ENCODE results near the gene ARHGEF11.
"Not testable (repeated sequence)": the region's sequence is repeated elsewhere in the genome, so short reads cannot be mapped to it uniquely, and the experiment has no call there.

Gene ARHGEF11

DNA sequence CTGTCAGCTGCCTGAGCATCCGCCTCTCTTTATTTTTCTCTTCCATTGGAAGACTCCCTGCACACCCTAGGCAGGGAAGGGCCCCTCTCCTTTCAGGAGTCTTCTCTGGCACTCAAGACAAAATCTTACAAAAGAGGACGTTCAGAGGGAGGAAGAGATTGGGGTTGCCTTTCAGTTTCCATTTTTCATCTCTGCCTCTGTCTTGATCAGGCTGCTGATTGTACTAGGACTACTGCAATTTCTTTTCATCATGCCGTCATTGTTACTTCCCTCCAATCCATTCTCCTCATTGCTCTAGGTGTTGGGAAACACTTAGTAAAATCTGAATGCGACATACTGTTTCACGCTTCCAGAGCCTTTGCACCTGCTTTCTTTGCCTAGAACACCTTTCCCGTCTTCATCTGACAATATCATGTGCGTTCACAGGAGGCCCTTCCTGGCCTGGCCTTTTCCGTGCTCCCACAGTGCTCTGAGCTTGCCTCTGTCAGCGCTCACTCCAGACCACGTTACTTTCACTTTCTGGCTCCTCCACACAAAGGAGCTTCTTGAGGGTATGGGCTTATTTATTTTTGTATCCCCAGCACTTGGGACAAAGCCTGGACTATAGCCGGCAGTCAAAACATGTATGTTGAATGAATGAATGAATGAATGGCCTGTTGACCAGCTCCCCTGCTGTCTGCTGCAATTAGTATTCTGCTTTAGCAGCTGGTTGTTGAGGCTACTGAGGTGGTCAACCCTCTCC lies 114.2 kb downstream of the ARHGEF11 start:
- no peak for DNase-seq (ENCODE audit: low read depth in 1 of 2, low spot score in 1 of 2)

DNA sequence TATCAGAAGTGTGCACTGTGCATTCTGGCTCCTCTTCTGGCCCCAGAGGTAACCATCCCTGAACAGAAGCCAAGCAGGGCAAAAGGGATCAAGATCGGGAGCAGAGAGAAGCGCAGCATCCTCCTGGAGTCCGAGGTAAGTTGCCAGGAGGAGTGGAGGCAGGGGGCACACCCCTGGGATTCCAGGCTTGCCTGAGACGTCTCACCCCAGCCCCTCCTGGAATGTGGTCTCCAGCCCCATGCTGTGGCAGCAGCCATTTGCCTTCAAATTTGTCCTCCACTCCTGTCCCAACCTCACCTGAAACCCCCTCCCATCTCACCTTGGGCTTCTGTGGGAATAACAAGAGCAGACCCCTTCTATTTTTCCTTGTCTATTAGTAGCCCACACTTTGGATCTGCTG lies 115.1 kb downstream of the ARHGEF11 start:
- no peak for DNase-seq (ENCODE audit: low read depth in 1 of 2, low spot score in 1 of 2)

GRCh38 chr1:156929596-156930238 lies 115.8 kb downstream of the ARHGEF11 start:
- DNase-seq (ENCODE audit: low read depth in 1 of 2, low spot score in 1 of 2): no peak

DNA sequence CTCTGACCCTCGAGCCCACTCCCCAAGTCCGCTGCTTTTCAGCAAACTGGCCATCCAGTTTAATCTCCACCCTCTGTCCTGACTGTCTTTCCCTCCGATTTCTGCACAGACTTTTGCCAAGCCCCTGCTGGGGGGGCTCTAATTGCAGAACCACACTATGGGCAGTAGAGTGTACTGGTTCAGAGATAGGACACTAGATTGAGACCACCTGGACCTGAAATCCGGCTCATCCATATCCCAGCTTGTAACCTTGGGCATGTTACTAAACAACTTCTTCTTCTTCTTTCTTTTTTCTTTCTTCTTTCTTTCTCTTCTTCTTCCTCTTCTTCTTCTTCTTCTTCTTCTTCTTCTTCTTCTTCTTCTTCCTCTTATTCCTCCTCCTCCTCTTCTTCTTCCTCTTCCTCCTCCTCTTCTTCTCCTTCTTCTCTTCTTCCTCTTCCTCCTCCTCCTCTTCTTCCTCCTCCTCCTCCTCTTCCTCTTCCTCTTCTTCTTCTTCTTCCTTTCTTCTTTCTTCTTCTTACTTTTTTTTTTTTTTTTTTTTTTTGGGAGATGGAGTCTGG lies 117.4 kb downstream of the ARHGEF11 start:
- DNase-seq (ENCODE audit: low read depth in 1 of 2, low spot score in 1 of 2): no peak

- DNase-seq (ENCODE audit: low read depth in 1 of 2, low spot score in 1 of 2): peak; percentile 27 to 28
These were observed 118.1 kb downstream of the ARHGEF11 start for GRCh38 chr1:156927215-156928042.

DNA sequence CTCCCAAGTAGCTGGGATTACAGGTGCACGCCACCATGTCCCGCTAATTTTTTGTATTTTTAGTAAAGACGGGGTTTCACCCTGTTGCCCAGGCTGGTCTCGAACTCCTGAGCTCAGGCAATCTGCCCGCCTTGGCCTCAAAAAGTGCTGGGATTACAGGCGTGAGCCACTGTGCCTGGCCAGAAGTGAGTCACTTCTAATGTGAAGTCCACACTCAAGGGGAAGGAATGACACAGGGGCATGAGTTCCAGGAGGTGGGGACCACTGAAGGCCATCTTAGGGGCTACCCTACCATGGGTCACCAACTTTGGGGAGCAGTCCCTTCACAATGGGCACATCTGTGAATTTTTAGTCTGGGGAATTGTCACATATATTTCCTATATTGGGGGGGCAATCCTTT lies 118.8 kb downstream of the ARHGEF11 start:
- DNase-seq (ENCODE audit: low read depth in 1 of 2, low spot score in 1 of 2): not testable (repeated sequence)

GRCh38 chr1:156926175-156926574 lies 119.4 kb downstream of the ARHGEF11 start:
- DNase-seq (ENCODE audit: low read depth in 1 of 2, low spot score in 1 of 2): no peak

DNA sequence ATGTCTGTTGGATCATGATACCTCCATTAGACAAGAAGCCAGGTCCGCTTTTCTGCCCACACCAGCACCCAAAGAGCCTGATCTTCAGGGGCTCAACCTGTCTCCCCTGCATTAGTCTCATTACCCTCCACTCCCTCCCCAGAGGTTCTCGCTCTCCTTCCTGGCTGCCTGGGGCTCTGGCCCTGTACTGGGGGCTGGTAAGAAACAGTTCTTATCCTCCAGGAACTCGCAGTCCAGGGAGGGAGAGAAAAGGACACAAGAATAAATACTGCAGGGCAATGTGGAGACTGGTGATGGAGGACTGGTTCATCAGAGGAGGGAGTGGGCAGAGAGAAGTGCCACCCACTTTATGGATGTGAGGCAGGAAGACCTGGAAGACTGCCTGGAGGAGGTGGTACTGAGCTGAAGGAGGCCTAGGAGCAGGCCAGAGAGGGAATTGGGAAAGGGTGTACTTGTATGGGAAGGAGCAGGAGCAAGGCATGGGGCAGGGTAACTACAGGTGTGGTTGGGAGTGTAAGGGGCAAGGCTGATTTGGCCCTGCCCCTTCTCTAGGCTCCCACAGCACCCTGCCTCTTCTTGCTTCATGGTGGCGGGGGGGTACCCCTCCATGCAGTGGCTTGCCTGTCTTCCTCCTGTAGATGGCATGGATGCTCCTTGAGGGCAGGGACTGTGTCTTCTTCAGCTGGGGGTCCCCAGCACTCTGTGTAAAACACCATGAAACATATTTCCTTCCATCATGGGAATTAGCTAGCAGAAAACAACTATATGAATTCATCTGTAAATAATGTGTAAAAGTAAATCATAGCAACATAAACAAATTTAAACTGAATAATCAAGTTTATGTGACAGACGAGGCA lies 120.2 kb downstream of the ARHGEF11 start:
- DNase-seq (ENCODE audit: low read depth in 1 of 2, low spot score in 1 of 2): no peak

DNA sequence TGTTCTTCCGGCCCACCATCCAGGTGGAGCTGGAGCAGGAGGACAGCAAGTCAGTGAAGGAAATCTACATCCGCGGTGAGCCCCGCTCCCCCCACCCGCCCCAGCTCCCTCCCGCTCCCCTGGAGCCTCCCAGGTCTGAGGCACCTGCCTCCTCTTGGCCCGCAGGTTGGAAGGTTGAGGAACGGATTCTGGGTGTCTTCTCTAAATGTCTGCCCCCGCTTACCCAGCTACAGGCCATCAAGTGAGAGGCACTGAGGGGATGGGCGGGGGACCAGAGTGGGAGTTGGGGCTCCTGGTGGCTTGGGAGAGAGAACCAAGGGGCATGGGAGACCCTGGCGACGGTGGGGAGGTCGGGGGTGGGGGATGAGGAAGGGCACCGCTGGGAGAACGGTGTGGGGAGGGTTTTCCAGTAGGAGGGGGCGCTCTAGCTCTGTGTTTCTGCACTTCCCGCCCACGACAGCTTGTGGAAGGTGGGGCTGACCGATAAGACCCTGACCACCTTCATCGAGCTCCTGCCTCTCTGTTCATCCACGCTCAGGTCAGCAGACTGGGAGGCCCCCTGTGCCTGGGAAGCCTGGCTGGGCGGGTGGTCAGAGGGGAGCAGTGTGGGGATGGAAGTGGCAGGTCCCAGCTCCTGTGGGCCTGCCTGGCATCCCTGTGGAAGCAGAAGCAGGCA lies 120.9 kb downstream of the ARHGEF11 start:
- no peak for DNase-seq (ENCODE audit: low read depth in 1 of 2, low spot score in 1 of 2)

DNA sequence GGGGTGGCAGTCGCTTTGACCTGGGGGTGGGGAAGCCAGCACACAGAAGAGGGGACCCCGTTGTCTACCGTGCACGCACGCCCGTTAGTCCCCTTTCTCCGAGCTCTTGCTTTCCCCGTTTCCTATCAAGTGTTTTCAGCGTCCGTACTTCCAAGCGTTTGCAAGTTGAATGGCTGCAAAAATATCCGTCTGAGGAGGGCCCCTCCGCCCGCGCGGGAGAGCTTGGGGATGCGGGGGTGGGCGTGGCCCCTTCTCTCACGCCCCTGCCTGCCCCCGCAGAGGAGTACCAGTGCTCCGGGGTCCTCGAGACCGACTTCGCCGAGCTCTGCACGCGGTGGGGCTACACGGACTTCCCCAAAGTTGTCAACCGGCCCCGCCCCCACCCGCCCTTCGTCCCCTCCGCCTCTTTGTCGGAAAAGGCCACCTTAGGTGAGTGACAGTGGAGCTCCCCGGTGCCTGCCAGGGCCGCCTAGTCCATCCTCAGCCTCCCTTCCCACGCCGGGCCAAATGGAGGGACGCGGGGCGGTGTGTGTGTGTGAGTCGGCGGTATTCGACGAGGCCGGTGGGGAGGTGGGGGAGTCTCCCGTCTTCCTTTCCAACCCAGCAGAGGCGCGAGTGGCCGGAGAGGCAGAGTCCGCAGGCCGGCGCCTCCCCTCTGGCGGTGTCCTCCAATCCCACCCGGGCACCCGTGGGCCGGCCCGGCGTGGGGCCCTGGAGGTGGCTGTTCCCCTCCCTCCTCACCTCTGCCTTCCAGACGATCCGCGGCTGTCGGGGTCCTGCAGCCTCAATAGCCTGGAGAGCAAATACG lies 121.7 kb downstream of the ARHGEF11 start:
- DNase-seq (ENCODE audit: low read depth in 1 of 2, low spot score in 1 of 2): no peak

DNA sequence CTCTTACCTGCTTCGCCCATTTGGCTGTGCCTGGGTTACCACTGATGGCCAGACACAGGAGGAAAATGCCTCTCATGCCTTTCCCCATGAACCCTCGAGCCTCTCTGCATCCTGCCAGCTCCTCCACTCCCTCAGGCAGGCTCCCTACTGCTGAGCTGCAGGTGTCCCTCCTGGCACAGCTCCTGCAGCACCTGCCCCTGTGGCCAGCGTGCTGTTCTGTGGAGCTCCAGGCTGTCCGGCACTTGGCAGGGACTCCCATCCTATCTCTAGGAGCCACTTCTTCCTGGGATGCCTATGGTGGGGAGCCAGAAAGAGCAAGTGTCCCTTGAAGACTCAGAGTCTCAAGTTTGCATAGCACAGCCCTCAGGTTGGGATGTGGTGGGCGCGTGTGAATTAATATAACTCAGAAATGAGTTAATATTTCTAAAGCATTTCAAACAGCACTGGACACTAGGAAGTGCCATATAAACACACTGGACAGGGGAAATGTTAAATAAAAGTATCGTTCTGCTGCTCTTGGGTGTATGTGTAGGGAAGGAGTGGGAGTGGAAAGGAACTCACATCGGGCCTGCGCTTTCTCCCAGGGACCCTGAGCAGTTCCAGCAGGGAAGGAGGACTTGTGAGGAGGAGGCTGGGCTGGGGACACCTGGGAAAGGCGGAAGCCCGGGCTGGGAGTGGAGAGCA lies 122.4 kb downstream of the ARHGEF11 start:
- DNase-seq (ENCODE audit: low read depth in 1 of 2, low spot score in 1 of 2): no peak

DNA sequence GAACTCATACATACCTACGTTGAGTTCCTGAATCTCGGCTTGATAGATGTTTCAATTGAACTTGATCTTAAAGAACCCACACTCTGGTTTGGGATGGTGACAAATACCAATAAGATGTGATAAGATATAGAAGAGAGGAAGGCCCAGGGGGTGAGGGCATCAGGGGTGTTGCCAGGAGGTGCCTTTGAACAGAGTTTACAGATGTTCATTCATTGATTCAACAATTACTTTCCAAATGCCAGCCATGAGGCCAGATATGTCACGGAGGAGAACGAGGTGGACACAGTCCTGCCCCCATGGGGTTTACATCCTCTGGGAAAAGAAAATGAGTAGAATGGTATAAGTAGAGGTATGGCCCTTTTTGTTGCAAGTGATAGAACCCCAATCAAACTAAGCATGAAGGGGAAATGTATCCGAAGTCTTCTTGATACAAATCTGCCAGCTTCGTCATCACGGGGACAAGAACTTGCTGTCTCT lies 124.5 kb downstream of the ARHGEF11 start:
- DNase-seq (ENCODE audit: low read depth in 1 of 2, low spot score in 1 of 2): no peak

DNA sequence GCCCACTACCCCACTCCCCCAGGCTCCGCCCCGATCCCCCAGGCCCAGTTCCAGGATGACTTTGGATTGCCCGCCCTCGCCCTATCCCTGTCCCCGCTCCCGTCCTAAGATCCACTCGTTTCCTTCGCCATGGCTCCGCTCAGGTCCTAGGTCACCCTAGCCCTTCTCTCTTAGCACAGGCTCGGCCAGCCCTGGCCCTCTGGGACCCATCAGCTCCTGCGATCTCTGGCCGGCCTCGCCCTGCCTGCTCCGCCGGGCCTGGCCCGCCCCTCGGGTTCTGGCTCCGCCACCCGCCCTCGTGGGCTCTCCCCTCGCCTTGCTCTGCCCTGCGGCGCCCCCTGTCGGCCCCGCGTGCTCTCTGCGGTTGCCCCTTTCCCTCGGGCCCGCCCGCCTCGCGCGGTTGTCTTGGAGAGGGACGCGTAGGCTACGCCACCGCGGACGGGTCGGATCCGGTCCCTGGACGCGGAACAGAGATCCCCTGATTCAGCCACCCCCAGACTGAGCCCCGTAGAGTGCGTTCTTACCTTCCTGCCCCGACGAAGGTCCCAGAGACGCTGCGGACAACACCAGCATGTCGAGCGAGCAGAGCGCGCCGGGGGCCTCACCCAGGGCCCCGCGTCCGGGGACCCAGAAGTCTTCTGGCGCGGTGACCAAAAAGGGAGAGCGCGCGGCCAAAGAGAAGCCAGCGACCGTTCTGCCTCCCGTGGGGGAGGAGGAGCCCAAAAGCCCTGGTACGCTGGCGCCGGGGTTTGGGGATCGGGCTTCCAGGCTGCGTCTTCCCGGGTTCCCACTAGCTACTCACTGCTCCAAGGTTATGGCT lies 125.1 kb downstream of the ARHGEF11 start, which contains the start of gene LRRC71:
Gene LRRC71 (plus strand): TSS at position 400 of the 820 bp plus-strand sequence. CDS start 172 bp downstream, at position 572.
- DNase-seq (ENCODE audit: low read depth in 1 of 2, low spot score in 1 of 2): peak in 1 of 2 donors; percentile 35

DNA sequence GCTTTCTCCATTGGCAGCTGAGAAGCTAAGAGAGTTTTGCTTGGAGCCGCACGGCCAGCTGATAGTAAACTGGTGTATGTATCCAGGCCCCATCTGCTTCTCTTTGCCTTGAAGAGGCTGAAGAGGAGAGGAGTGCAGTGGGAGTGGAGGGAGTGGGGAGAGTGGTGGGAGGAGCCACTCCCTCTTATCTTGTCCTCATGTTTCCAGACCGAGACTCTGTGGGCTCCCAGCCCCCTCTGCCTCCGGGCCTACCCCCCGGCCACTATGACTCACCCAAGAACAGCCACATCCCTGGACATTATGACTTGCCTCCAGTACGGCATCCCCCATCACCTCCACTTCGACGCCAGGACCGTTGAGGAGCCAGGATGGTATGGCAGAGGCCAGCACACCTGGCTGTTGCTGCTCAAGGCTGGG lies 131.1 kb downstream of the ARHGEF11 start:
- DNase-seq (ENCODE audit: low read depth in 1 of 2, low spot score in 1 of 2): no peak

- DNase-seq (ENCODE audit: low read depth in 1 of 2, low spot score in 1 of 2): no peak
These were observed 131.6 kb downstream of the ARHGEF11 start for GRCh38 chr1:156913809-156914387.

- DNase-seq (ENCODE audit: low read depth in 1 of 2, low spot score in 1 of 2): no peak
These were observed 132.4 kb downstream of the ARHGEF11 start for GRCh38 chr1:156912861-156913808.
